Stimulated activated CD4-positive, alpha-beta T cell treated with anti-CD3 and anti-CD28 coated beads, TNF-alpha, amount 100 ng/mL, for 48 hours (primary cell): Measurements from ENCODE around the gene CMC2.
A peak's percentile ranks its signal among the peaks of the same experiment; 100 is the strongest.

Experiments
- DNase-seq, 3 donors: peaks; one replicate each; pipeline ENCODE4 v3.0.0-alpha.2; 2020; ENCODE audit warnings: low read depth in 3 of 3

CMC2 gene

DNA sequence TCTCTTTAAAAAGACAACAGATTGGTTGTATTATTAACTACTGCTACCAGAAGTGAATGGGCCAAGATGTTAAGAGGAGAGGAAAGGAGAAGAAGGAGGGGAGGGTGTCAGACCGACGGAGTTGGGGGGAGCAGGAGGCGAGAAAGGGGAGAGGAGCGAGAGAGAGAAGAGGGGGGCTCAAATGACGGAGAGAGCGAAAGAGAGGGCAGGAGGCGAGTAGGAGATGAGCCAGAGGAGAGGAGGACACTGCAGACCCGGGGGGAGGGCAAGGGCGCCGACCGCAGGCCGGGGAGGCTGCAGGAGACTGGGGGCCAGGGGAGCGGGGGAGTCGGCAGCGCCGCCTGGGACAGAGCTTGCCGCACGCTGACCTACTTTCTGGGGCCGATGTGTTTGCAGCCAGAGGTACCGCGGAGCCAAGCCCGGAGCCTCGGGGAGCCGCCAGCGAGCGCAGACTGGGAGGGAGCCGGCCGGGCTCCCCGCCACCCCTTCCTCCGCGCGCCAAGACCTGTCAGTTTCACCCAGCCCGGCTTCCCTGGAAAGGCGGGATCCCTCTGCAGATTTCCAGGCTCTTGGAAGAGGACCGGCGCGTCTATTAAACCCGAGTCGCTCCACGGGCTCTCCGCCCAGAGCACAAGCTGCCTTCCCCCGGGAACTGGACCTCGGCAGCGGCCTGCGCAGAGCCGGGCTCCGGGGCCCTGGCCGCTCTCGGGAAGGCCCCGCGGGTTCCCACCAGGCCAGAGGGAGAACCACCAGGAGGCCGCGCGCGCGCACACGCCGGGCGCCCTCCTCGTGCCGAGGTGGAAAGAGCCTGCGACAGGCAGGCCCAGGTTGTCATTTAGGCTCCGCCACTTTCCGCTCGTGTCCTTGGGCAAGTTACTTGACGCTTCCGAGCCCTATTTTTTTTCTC lies 74.6 kb downstream of the CMC2 start:
- no peak for DNase-seq

DNA sequence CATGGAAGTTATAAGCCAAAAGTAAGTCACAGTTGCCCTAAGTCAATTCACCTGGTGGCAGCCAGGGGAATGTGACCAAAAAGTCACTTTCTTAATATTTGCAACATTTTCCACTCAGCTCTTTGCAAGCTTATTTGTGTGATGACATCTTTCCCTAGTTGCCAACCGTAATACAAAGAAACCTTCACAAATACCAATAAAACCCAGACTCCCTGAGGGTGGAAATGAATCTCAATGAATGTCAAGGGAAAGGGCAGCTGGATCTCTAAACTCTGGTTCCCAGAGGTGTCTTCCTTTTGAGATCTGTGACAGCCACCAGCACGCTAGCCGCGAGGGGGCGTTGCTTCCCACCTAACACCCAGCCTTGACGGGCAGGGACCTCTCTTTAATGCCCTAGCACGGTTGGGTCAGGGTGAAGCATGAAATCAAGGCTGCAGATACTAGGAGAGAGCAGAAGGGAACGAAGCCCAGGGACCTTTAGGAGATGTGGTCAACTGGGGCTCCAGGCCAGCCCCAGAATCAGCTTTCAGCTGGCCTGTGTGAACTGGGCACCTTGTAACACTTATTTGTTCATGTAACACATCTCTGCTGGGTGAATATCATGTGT lies 82.2 kb downstream of the CMC2 start:
- DNase-seq: peak; percentile 10 to 42 (median 29)

DNA sequence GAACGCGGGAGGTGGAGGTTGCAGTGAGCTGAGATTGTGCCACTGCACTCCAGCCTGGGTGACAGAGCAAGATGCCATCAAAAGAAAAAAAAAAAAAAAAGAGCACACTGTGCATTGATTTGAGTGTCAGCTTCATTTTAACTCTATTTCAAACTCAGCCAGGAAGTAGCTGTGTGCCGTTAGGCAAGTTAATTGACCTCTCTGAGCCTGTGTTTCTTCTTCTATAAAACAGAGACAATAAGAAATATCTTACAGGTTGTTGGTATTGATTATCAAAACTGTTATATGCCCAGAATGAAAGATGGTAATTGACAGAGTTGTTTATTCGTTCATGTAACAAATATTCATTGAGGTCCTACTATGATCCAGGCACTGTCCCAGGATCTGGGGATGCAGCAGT lies 83.3 kb downstream of the CMC2 start:
- DNase-seq: no peak
